ENCODE results near the gene FARS2. TPM values are rescaled to one million over a fixed set of nuclear protein-coding genes. Genes with fewer than 3 reads are reported as not detected.

The FARS2 gene
- total and polyA plus RNA-seq, 9 of the 15 experiments (the other 6 are each of a cell fraction or from before 2014, with no cell fraction given), result 16.5 to 62.2 (median 27.0) TPM

DNA sequence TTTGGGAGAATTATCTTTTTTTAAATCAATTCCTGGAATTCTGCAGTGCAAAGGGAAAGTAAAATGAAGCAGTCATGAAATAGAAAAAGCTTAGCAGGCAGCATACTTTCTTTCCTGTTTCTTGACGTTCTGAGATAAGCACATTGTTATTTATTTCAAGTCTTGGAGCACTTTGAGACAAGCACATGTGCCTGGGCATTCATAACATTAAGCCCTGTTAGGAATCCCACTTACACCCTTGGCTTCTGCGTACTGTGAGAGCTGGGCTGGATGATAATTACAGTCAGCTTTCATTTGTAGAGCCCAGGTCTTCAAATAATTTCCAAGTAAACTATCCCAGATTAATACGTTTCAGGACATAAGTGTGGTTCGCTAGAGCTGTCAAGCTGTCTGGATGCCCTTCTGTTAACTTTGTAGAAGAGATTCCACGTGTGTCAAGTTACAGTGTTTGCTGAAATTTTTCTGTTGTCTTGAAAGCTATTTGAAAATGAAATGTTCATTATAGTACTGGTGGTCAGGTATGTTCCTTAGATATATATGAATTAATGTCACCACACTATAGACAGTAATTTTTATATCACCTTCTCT, 8.9 kb downstream of the FARS2 start (continued):
- TF ChIP-seq, protein P1, sequence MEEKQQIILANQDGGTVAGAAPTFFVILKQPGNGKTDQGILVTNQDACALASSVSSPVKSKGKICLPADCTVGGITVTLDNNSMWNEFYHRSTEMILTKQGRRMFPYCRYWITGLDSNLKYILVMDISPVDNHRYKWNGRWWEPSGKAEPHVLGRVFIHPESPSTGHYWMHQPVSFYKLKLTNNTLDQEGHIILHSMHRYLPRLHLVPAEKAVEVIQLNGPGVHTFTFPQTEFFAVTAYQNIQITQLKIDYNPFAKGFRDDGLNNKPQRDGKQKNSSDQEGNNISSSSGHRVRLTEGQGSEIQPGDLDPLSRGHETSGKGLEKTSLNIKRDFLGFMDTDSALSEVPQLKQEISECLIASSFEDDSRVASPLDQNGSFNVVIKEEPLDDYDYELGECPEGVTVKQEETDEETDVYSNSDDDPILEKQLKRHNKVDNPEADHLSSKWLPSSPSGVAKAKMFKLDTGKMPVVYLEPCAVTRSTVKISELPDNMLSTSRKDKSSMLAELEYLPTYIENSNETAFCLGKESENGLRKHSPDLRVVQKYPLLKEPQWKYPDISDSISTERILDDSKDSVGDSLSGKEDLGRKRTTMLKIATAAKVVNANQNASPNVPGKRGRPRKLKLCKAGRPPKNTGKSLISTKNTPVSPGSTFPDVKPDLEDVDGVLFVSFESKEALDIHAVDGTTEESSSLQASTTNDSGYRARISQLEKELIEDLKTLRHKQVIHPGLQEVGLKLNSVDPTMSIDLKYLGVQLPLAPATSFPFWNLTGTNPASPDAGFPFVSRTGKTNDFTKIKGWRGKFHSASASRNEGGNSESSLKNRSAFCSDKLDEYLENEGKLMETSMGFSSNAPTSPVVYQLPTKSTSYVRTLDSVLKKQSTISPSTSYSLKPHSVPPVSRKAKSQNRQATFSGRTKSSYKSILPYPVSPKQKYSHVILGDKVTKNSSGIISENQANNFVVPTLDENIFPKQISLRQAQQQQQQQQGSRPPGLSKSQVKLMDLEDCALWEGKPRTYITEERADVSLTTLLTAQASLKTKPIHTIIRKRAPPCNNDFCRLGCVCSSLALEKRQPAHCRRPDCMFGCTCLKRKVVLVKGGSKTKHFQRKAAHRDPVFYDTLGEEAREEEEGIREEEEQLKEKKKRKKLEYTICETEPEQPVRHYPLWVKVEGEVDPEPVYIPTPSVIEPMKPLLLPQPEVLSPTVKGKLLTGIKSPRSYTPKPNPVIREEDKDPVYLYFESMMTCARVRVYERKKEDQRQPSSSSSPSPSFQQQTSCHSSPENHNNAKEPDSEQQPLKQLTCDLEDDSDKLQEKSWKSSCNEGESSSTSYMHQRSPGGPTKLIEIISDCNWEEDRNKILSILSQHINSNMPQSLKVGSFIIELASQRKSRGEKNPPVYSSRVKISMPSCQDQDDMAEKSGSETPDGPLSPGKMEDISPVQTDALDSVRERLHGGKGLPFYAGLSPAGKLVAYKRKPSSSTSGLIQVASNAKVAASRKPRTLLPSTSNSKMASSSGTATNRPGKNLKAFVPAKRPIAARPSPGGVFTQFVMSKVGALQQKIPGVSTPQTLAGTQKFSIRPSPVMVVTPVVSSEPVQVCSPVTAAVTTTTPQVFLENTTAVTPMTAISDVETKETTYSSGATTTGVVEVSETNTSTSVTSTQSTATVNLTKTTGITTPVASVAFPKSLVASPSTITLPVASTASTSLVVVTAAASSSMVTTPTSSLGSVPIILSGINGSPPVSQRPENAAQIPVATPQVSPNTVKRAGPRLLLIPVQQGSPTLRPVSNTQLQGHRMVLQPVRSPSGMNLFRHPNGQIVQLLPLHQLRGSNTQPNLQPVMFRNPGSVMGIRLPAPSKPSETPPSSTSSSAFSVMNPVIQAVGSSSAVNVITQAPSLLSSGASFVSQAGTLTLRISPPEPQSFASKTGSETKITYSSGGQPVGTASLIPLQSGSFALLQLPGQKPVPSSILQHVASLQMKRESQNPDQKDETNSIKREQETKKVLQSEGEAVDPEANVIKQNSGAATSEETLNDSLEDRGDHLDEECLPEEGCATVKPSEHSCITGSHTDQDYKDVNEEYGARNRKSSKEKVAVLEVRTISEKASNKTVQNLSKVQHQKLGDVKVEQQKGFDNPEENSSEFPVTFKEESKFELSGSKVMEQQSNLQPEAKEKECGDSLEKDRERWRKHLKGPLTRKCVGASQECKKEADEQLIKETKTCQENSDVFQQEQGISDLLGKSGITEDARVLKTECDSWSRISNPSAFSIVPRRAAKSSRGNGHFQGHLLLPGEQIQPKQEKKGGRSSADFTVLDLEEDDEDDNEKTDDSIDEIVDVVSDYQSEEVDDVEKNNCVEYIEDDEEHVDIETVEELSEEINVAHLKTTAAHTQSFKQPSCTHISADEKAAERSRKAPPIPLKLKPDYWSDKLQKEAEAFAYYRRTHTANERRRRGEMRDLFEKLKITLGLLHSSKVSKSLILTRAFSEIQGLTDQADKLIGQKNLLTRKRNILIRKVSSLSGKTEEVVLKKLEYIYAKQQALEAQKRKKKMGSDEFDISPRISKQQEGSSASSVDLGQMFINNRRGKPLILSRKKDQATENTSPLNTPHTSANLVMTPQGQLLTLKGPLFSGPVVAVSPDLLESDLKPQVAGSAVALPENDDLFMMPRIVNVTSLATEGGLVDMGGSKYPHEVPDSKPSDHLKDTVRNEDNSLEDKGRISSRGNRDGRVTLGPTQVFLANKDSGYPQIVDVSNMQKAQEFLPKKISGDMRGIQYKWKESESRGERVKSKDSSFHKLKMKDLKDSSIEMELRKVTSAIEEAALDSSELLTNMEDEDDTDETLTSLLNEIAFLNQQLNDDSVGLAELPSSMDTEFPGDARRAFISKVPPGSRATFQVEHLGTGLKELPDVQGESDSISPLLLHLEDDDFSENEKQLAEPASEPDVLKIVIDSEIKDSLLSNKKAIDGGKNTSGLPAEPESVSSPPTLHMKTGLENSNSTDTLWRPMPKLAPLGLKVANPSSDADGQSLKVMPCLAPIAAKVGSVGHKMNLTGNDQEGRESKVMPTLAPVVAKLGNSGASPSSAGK (IDR thresholded peaks at IDR 0.05), result peak; percentile 50; the same call in 1 of the 2 replicates
- TF ChIP-seq XRCC5 (IDR thresholded peaks at IDR 0.05; ENCODE audit: low read depth, low read length) (no peak), RBM22 (IDR thresholded peaks at IDR 0.05; ENCODE audit: low read depth, low read length, poor library complexity, severe bottlenecking) (no peak), FOXA1 (IDR thresholded peaks at IDR 0.05; ENCODE audit: borderline replicate concordance) (no peak), E2F3 (CRISPR knock-in tag; IDR thresholded peaks at IDR 0.05) (no peak), SMARCE1 (IDR thresholded peaks at IDR 0.05) (peak; percentile 66), ZNF778 (CRISPR knock-in tag; IDR thresholded peaks at IDR 0.05) (no peak)
- TF ChIP-seq, protein P2, sequence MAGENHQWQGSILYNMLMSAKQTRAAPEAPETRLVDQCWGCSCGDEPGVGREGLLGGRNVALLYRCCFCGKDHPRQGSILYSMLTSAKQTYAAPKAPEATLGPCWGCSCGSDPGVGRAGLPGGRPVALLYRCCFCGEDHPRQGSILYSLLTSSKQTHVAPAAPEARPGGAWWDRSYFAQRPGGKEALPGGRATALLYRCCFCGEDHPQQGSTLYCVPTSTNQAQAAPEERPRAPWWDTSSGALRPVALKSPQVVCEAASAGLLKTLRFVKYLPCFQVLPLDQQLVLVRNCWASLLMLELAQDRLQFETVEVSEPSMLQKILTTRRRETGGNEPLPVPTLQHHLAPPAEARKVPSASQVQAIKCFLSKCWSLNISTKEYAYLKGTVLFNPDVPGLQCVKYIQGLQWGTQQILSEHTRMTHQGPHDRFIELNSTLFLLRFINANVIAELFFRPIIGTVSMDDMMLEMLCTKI (IDR thresholded peaks at IDR 0.05; ENCODE audit: partially characterized antibody), result no peak
- TF ChIP-seq, protein P3, sequence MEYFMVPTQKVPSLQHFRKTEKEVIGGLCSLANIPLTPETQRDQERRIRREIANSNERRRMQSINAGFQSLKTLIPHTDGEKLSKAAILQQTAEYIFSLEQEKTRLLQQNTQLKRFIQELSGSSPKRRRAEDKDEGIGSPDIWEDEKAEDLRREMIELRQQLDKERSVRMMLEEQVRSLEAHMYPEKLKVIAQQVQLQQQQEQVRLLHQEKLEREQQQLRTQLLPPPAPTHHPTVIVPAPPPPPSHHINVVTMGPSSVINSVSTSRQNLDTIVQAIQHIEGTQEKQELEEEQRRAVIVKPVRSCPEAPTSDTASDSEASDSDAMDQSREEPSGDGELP (CRISPR knock-in tag; IDR thresholded peaks at IDR 0.05; ENCODE audit: borderline replicate concordance), result no peak
- TF ChIP-seq, protein P4, sequence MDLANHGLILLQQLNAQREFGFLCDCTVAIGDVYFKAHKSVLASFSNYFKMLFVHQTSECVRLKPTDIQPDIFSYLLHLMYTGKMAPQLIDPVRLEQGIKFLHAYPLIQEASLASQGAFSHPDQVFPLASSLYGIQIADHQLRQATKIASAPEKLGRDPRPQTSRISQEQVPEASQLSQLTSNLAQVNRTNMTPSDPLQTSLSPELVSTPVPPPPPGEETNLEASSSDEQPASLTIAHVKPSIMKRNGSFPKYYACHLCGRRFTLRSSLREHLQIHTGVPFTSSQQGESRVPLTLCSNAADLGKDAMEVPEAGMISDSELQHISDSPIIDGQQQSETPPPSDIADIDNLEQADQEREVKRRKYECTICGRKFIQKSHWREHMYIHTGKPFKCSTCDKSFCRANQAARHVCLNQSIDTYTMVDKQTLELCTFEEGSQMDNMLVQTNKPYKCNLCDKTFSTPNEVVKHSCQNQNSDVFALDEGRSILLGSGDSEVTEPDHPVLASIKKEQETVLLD (IDR thresholded peaks at IDR 0.05), result no peak
